GM18519 (cell line): ENCODE results near the gene LDLR.
"Not testable (repeated sequence)": the region's sequence is repeated elsewhere in the genome, so short reads cannot be mapped to it uniquely, and the experiment has no call there.

ENCODE experiments used
- ATAC-seq: cut with Tn5 transposase; IDR thresholded peaks from one replicate; pipeline ENCODE4 v1.9.1; 2021; ENCODE audit warnings: mild to moderate bottlenecking, moderate library complexity; ENCODE audit not compliant: unreplicated experiment, low FRiP score

Gene LDLR

GRCh38 chr19:11166281-11167142 lies 77.2 kb downstream of the LDLR start:
- ATAC-seq = no peak

DNA sequence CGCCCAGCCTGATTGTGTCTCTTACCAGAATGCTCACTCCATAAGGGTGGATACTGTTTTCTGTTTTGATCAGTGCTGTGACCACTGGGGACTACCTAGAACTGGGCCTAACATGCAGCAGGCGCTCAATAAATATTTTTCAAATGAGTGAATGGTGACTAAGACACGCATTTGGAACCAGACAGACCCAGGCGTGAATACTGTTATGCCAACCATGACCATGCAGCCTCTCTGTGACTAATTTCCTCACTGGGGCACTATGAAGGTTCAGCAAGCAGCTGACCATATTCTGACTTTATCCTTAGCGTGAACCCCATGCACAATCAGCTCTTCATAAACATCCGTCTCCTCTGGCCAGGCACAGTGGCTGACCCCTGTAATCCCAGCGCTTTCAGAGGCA lies 79.3 kb downstream of the LDLR start:
- ATAC-seq = no peak

- ATAC-seq = no peak
Observed at GRCh38 chr19:11169896-11170678, 80.8 kb downstream of the LDLR start.

GRCh38 chr19:11171144-11171543 lies 81.9 kb downstream of the LDLR start:
- ATAC-seq = no peak

DNA sequence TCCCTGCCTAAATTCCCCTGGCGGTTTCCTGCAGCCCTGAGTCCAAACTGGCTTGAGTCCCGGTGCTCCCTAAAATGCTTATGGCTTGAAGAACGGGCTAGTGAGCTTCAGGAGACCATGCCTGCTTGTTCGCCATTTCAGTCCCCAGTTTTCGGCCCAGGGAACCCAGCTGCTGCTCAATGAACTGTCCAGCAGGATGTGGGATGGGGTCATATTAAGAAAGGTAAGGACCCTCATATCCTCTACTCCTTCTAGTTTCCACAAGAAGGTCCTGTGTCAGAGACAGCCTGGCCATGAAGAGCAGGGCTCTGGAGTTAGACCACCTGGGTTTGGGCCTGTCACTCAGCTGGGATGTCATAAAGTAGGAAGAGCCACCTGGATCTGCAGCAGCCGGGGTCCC lies 83.3 kb downstream of the LDLR start:
- ATAC-seq = no peak

DNA sequence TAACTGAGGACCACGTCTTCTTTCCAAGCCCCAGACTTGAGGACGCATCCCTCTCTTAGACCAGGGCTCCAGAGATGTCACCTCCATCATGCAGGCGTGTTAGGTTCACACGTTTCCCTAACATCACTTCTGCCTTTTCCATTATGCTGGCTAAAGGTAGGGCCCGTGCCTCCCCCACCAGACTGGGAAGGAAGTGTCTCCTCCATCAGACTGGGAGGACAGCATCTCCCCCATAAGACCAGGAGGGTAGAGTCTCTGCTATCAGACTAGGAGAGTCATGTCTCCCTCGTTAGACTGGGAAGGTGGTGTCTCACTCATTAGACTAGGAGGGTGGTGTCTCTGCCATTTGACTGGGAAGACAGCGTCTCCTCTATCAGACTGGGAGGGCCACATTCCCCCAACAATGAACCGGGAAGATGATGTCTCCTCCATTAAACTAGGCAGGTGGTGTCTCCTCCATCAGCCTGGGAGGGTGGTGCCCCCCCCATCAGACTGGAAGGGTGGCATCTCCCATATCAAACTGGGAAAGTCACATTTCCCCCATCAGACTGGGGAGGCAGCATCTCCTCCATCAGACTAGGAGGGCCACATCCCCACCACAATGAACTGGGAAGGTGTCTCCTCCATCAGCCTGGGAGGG lies 84.4 kb downstream of the LDLR start:
- no peak for ATAC-seq

GRCh38 chr19:11174336-11174735 lies 85.1 kb downstream of the LDLR start:
- ATAC-seq = no peak

DNA sequence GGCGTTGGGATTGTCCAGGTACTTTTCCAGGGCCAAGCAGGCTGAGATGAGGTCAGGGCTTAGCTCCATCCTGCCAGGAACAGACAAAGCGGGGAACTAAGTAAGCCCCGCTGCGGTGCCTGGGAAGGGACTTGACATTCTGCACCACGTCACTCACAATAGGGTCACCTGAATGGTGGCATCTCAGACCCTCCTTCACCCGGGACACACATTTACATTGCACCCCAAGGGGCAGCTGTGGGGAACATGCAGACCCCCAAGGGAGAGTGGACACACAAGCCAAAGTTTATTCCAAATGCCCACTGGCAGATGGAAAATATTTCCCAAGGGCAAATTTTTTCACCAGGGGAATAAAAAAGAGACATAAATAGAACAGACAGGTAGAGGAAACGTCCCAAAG lies 86.7 kb downstream of the LDLR start:
- ATAC-seq = no peak

GRCh38 chr19:11176466-11177193 lies 87.4 kb downstream of the LDLR start:
- no peak for ATAC-seq

DNA sequence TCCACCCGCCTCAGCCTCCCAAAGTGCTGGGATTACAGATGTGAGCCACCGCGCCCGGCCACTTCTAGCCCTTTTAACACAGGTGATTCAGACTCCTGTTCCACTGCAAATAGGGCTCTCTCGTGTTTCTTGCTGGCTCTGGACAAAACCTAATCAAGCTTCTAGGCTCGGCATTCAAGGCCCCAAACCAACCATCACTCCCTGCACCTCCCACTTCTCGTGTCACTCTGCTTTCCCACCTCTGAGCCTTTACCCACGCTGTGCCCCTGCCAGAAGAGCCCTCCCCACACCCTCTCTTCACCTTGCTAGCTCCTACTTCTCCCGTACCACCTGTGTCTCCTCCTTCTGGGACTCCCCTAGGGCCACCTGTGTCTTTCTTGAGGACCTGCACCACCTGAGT lies 88.3 kb downstream of the LDLR start:
- ATAC-seq = no peak

DNA sequence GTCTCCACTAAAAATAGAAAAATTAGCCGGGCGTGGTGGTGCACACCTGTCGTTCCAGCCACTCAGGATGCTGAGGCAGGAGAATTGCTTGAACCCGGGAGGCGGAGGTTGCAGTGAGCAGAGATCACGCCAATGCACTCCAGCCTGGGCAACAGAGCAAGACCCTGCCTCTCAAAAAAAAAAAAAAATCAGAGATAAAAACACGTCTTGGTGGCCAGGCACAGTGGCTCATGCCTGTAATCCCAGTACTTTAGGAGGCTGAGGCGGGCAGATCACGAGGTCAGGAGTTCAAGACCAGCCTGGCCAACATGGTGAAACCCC lies 89.8 kb downstream of the LDLR start:
- ATAC-seq = not testable (repeated sequence)

GRCh38 chr19:11179716-11180297 lies 90.5 kb downstream of the LDLR start:
- no peak for ATAC-seq

DNA sequence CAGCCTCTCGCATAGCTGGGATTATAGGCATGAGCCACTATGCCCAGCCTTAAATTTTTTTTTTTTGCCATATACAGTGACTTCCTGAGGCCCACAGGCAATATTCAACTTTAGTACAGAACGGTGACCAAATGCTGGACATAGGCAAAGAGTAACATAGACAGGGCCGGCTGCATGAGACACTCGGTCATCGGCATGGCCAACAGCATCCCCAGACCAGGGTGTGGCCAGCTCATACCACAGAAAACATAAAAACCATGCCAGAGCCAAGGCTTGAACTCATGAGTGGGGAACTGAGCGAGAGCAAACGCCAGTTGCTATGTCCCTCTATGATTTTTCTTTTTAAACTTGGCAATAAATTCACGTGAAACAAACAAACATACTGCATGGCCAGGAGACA lies 91.1 kb downstream of the LDLR start:
- ATAC-seq = no peak

- not testable (repeated sequence) for ATAC-seq
Observed at GRCh38 chr19:11180975-11181374, 91.7 kb downstream of the LDLR start.

DNA sequence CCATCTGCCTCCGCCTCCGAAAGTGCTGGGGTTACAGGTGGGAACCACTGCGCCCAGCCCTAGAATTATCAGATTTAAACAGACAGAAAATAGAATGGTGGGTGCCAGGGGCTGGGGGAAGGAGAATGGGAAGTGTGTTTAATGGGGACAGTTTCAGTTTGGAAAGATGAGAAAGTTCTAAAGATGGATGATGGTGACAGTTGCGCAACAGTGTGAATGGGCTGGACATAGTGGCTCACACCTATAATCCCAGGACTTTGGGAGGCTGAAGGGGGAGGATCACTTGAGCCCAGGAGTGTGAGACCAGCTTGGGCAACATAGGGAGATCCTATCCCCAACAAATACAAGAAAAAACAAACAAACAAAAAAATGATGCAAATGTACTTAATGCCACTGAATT lies 92.2 kb downstream of the LDLR start:
- no peak for ATAC-seq
